SK-N-MC (cell line): ENCODE measurements around the gene CRLF3.
"Not testable (repeated sequence)": the region's sequence is repeated elsewhere in the genome, so short reads cannot be mapped to it uniquely, and the experiment has no call there.

ENCODE experiments used
- DNase-seq: peaks from one replicate; pipeline ENCODE4 v3.0.0-alpha.2; 2011; ENCODE audit warnings: low read depth, low spot score
- H3K27ac ChIP-seq: fragments of 200-600 bp; sonication (generic); 2 replicates; pipeline ENCODE4 v1.5.1; 2016; ENCODE audit warnings: mixed run types
- H3K36me3 ChIP-seq: fragments of 200-600 bp; sonication (generic); 2 replicates; pipeline ENCODE4 v1.6.1; 2017; ENCODE audit warnings: antibody characterized with exemption, low read length, mixed read lengths; ENCODE audit not compliant: insufficient read depth
- H3K4me3 ChIP-seq: fragments of 200-600 bp; sonication (generic); 2 replicates; pipeline ENCODE4 v1.5.1; 2016
- H3K9ac ChIP-seq: fragments of 200-600 bp; sonication (generic); 2 replicates; pipeline ENCODE4 v1.8.0; 2017; ENCODE audit warnings: mixed run types, mixed read lengths; ENCODE audit not compliant: insufficient read length
- H3K9me3 ChIP-seq: fragments of 200-600 bp; sonication (generic); 2 replicates; pipeline ENCODE4 v1.6.1; 2017; ENCODE audit warnings: low read depth, mild to moderate bottlenecking, antibody characterized with exemption, low read length, moderate library complexity, mixed read lengths
- EZH2 ChIP-seq: fragments of 200-600 bp; sonication (generic); IDR thresholded peaks from one replicate; pipeline ENCODE4 v1.6.1; 2017; ENCODE audit warnings: antibody characterized with exemption
- FOXP2 ChIP-seq: optimal IDR thresholded peaks from 2 replicates; pipeline ENCODE3; 2011; ENCODE audit warnings: mild to moderate bottlenecking, moderate library complexity; ENCODE audit not compliant: insufficient read depth; ENCODE audit errors: extremely low read length, control extremely low read depth
- POLR2AphosphoS5 ChIP-seq: IDR thresholded peaks from 2 replicates; pipeline ENCODE4 v1.6.1; 2012; ENCODE audit warnings: mild to moderate bottlenecking, low read depth, low read length, borderline replicate concordance

CRLF3 gene

DNA sequence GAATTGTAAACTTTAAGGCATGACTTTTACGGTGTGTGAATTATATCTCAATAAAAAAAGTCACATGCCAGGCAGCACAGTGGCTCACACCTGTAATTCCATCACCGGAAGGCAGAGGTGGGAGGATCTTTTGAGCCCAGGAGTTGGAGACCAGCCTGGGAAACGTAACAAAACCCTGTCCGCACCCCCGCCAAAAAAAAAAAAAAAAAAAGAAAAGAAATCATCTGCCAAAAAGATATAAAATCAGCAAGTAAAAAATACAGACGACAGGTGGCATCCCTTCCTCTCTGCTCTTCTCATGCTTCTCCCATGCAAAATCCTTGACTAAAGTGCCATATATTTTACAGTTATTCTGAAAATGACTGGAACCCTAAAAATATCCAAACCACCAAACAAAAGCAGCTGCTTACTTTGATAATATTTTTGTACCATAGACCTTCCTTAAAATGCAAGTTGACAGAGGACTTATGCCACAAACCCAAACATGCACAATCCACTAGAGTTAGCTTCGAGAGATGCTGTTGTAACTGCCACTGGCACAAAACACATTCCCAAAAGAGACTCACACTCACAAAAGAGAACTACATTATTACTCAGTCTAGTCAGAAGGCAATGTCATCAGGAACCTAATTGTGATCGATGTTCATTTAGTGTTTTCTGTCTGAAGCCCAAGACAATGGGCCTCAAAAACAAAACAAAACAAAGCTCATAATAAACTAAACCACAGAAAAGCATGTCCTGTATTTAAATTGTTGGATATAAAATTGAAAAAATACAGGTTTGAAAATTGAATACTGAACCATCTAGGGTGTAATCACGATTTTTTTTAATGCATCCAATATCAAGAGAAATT lies 2.4 kb downstream of the CRLF3 start:
- H3K9ac ChIP-seq: peak overlapping the region; percentile 67
- peak overlapping the region; percentile 92 for H3K4me3 ChIP-seq
- peak overlapping the region; percentile 86 for H3K27ac ChIP-seq
- DNase-seq: no peak
- H3K9me3 ChIP-seq: no peaks in the 10 kb centered on the region
- peaks cover 5% of the 10 kb centered on the region for H3K36me3 ChIP-seq
- TF ChIP-seq FOXP2 (no peak), EZH2 (no peak), POLR2AphosphoS5 (no peak)

DNA sequence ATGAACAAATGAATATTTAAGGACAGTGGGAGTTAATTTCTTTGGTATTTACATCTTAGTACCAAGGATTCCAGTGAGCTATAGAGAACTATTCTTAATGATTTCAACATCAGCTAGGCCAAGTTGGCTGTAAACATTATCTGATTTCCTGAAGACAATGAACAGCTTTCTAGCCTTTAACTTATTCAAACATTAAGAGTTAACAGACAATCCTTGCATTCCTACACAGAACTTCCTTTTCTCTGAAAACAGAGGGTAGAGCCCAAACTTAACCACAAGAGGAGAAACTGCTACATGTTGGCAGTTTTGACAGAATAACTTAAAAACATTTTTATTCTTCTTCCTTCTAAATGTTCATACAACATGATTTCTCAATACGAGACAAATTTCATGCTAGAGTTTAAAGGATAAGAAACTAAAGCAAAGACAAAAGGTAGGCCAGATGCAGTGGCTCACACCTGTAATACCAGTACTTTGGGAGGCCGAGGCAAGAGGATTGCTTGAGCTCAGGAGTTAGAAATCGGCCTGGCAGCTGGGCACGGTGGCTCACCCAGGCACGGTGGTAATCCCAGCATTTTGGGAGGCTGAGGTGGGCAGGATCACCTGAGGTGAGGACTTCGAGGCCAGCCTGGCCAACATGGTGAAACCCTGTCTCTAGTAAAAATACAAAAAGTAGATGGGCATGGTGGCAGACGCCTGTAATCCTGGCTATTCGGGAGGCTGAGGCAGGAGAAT lies 4.4 kb downstream of the CRLF3 start:
- no peak for DNase-seq
- Histone ChIP-seq H3K4me3 (no peak overlapping the region), H3K36me3 (peaks cover 9% of the 10 kb centered on the region), H3K9ac (no peak overlapping the region), H3K9me3 (no peaks in the 10 kb centered on the region), H3K27ac (peak overlapping the region; percentile 67)
- TF ChIP-seq EZH2 (no peak), FOXP2 (no peak), POLR2AphosphoS5 (no peak)

- H3K4me3 ChIP-seq: no peak overlapping the region
- no peak for DNase-seq
- H3K36me3 ChIP-seq: peaks cover 9% of the 10 kb centered on the region
- H3K9ac ChIP-seq: no peak overlapping the region
- TF ChIP-seq POLR2AphosphoS5: no peak
- no peak for TF ChIP-seq EZH2
- TF ChIP-seq FOXP2: no peak
- H3K27ac ChIP-seq: no peak overlapping the region
- H3K9me3 ChIP-seq: no peaks in the 10 kb centered on the region
These were observed 8.3 kb downstream of the CRLF3 start for GRCh38 chr17:30816165-30816564.

DNA sequence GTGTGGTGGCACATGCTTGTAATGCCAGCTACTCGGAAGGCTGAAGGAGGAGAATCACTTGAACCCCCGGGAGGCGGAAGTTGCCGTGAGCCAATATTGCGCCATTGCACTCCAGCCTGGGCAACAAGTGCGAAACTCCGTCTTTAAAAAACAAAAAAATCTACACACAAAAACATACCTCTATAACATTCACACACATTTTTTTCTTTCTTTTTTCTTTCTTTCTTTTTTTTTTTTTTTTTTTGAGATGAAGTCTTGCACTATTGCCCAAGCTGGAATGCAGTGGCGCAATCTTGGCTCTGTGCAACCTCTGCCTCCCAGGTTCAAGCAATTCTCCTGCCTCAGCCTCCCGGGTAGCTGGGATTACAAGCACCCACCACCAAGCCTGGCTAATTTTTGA lies 9.6 kb downstream of the CRLF3 start:
- not testable (repeated sequence) for H3K9ac ChIP-seq, H3K36me3 ChIP-seq, H3K27ac ChIP-seq, H3K9me3 ChIP-seq, DNase-seq, H3K4me3 ChIP-seq

DNA sequence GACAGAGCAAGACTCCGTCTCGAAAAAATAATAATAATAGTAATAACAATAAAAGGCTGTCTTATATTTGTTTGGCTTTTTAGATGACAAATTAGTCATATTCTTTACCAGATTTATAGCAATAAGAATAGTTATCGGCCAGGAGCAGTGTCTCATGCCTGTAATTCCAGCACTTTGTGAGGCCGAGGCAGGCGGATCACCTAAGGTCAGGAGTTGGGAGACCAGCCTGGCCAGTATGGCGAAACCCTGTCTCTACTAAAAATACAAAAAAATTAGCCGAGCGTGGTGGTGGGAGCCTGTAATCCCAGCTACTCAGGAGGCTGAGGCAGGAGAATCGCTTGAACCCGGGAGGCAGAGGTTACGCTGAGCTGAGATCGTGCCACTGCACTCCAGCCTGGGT lies 10.3 kb downstream of the CRLF3 start:
- H3K9me3 ChIP-seq, H3K27ac ChIP-seq, H3K9ac ChIP-seq, H3K4me3 ChIP-seq, DNase-seq: not testable (repeated sequence)
- H3K36me3 ChIP-seq: peaks cover 12% of the 10 kb centered on the region

GRCh38 chr17:30812218-30813177 lies 12.0 kb downstream of the CRLF3 start:
- TF ChIP-seq EZH2 (no peak), FOXP2 (no peak), POLR2AphosphoS5 (no peak)
- no peak for DNase-seq
- H3K9me3 ChIP-seq: no peaks in the 10 kb centered on the region
- H3K9ac ChIP-seq: no peak overlapping the region
- H3K4me3 ChIP-seq: no peak overlapping the region
- H3K36me3 ChIP-seq: 0 out of 2 replicates have a peak, but pooled peaks cover 8% of the 10 kb centered on the region
- 0 out of 2 replicates have a peak overlapping the region, but pooled peaks have one; percentile 17 for H3K27ac ChIP-seq

DNA sequence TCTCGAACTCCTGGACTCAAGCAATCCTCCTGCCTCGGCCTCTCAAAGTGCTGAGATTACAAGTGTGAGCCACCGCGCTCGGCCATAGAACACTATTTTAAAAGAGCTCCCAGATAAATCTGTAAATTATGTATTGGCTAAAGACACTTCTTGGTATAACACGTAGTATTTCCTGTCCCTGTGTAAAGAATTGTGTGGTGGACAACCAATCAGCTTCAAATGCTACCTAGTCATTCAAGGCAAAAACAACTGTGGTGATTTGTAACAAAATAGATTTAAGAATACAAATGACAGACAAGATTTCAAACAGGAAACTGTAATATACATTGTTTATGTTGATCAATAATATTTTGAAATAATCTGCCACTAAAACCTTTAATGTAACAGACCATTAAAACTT lies 14.6 kb downstream of the CRLF3 start:
- H3K27ac ChIP-seq: no peak overlapping the region
- H3K4me3 ChIP-seq: no peak overlapping the region
- DNase-seq: no peak
- no peaks in the 10 kb centered on the region for H3K9me3 ChIP-seq
- H3K36me3 ChIP-seq: peaks cover 5% of the 10 kb centered on the region; the same call in 1 of the 2 replicates
- H3K9ac ChIP-seq: no peak overlapping the region
- TF ChIP-seq FOXP2 (no peak), EZH2 (no peak), POLR2AphosphoS5 (no peak)

DNA sequence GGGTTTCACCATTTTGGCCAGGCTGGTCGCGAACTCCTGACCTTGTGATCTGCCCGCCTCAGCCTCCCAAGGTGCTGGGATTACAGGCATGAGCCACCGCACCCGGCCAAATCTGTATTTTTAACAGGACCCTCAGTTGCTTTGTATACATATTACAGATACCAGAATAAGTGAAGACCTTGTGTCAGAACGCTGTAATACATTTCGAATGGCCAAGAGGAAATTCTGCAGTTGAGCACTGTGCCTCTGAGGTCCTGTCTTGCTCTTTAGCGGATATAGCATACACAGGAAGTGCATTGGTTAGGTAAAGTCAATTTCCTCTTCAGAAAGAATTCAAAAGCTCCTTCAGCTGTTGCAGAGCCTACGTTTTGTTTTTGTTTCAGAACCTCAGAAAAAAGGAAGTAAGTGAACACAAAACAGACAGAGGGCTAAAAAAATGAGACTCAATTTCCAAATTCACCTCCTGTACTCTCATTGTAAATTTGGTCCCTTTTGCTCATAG lies 15.7 kb downstream of the CRLF3 start:
- H3K36me3 ChIP-seq: peaks cover 14% of the 10 kb centered on the region
- no peak for DNase-seq
- H3K4me3 ChIP-seq: no peak overlapping the region
- no peaks in the 10 kb centered on the region for H3K9me3 ChIP-seq
- no peak for TF ChIP-seq POLR2AphosphoS5
- no peak for TF ChIP-seq EZH2
- no peak for TF ChIP-seq FOXP2
- H3K27ac ChIP-seq: peak overlapping the region; percentile 54
- no peak overlapping the region for H3K9ac ChIP-seq
